Kidney (tissue), 14 donors: Measurements from ENCODE around the gene GPR89A. TPM values are rescaled to one million over a fixed set of nuclear protein-coding genes. Genes with fewer than 3 reads are reported as not detected.

Experiments
- DNase-seq, 5 donors: peaks; one replicate each; pipeline ENCODE4 v3.0.0-alpha.2; 2013 to 2020
- FAIRE-seq: peaks from 2 replicates; lab custom pipeline; 2012; peaks lifted over from hg19 to GRCh38; lab: Jason Lieb, UNC
- H3K27ac ChIP-seq, 2 donors: one replicate each; pipeline ENCODE4 v1.7.0; 2013; ENCODE audit warnings: low read depth in 2 of 2, low read length in 2 of 2, inconsistent platforms in 1 of 2
- H3K27me3 ChIP-seq: one replicate; pipeline ENCODE4 v1.7.1; 2013; ENCODE audit warnings: low read length, inconsistent platforms; ENCODE audit not compliant: control insufficient read depth, insufficient read depth
- H3K36me3 ChIP-seq, 3 donors: one replicate each; pipeline versions ENCODE4 v1.7.0 to v1.7.1; 2013; ENCODE audit warnings: low read length in 3 of 3, control low read depth in 1 of 3, inconsistent platforms in 1 of 3; ENCODE audit not compliant: insufficient read depth in 3 of 3, control insufficient read depth in 2 of 3
- H3K4me1 ChIP-seq, 3 donors: one replicate each; pipeline versions ENCODE4 v1.7.0 to v1.7.1; 2013; ENCODE audit warnings: low read length in 3 of 3, inconsistent platforms in 1 of 3, low read depth in 1 of 3; ENCODE audit not compliant: control insufficient read depth in 2 of 3, insufficient read depth in 2 of 3
- H3K4me3 ChIP-seq, 3 donors: one replicate each; pipeline versions ENCODE4 v1.7.0 to v1.8.1; 2013; ENCODE audit warnings: low read length in 3 of 3, control low read depth in 1 of 3, inconsistent platforms in 1 of 3
- H3K9ac ChIP-seq, 3 donors: one replicate each; pipeline versions ENCODE4 v1.7.0 to v1.7.1; 2013; ENCODE audit warnings: low read length in 3 of 3, control low read depth in 1 of 3, inconsistent platforms in 1 of 3
- H3K9me3 ChIP-seq, 3 donors: one replicate each; pipeline versions ENCODE4 v1.7.0 to v1.7.1; 2013; ENCODE audit warnings: low read length in 3 of 3, control low read depth in 1 of 3, inconsistent platforms in 1 of 3; ENCODE audit not compliant: control insufficient read depth in 2 of 3, insufficient read depth in 1 of 3
- intact Hi-C: fragments of 100-400 bp; cut with DNase I; formaldehyde crosslinking; loops from one replicate; pipeline ENCODE4 v1.11.1; 2022
- polyA plus RNA-seq: library from polyadenylated mRNA; stranded (reverse); fragments of 350-450 nt; fragmentation: Illumina TruSeq; extraction: RNeasy Lipid Tissue Mini Kit (QIAGEN cat#74804); gene quantifications from one replicate; pipeline ENCODE4 v1.2.3, GENCODE V29; 2014; ENCODE audit warnings: low read depth, low replicate concordance; ENCODE audit not compliant: insufficient read depth
- total RNA-seq: library from RNA; stranded (reverse); fragmentation: NEBNext Ultra II Directional; extraction: Animal tissue kit (Norgen Biotek cat#: 25700); gene quantifications from one replicate; pipeline ENCODE4 v1.2.1, GENCODE V29; 2021
- TF ChIP-seq, protein P1 (sequence below): IDR thresholded peaks from 3 replicates; pipeline ENCODE4 v1.5.1; 2012; ENCODE audit warnings: mild to moderate bottlenecking, moderate library complexity, borderline replicate concordance; ENCODE audit not compliant: insufficient read depth; ENCODE audit errors: extremely low read depth
- donor health status: control.
- donor health status: control.
- donor health status: control.
- donor health status: control.
- donor health status: control.
- donor health status: DM: yes; HTN: yes; CAD: no.
- donor health status: Normal renal cell carcinoma (clear cell type).

The GPR89A gene
- total and polyA plus RNA-seq, 2 donors from 2014 or later, result 18.2 to 21.0 TPM

DNA sequence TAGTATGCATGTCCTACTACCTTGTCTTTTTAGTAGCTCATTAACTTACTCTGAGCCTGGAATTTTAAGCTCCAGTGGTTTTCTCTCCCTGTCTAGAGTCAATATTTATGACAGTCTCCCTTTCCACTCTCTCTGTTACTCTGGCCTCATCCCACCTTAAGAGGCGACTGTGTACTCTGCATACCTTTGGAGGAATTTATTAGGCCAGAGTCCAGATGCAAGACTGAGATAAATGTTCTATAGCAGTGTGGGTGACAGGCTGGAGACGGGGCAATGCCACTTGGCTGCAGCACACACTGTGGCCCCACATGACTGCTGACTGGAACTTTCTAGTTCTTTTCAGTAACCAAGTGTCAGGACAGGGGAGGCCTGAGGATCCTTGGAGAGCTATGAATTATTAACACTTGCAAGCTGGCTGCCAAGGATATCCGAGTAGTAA lies 103.4 kb downstream of the GPR89A start:
- no peak for FAIRE-seq
- Histone ChIP-seq H3K36me3 (no peaks in the 10 kb centered on the region), H3K9me3 (no peaks in the 10 kb centered on the region), H3K4me3 (no peak overlapping the region), H3K4me1 (peaks cover 4 to 40% (median 35%) of the 10 kb centered on the region in 3 donors), H3K9ac (no peak overlapping the region), H3K27ac (peak overlapping the region; percentile 87 to 88), H3K27me3 (no peaks in the 10 kb centered on the region)
- TF ChIP-seq, protein P1, sequence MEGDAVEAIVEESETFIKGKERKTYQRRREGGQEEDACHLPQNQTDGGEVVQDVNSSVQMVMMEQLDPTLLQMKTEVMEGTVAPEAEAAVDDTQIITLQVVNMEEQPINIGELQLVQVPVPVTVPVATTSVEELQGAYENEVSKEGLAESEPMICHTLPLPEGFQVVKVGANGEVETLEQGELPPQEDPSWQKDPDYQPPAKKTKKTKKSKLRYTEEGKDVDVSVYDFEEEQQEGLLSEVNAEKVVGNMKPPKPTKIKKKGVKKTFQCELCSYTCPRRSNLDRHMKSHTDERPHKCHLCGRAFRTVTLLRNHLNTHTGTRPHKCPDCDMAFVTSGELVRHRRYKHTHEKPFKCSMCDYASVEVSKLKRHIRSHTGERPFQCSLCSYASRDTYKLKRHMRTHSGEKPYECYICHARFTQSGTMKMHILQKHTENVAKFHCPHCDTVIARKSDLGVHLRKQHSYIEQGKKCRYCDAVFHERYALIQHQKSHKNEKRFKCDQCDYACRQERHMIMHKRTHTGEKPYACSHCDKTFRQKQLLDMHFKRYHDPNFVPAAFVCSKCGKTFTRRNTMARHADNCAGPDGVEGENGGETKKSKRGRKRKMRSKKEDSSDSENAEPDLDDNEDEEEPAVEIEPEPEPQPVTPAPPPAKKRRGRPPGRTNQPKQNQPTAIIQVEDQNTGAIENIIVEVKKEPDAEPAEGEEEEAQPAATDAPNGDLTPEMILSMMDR, result no peak
- intact Hi-C loops, result no loop called here
- peak; percentile 69 to 94 (median 84) for DNase-seq

DNA sequence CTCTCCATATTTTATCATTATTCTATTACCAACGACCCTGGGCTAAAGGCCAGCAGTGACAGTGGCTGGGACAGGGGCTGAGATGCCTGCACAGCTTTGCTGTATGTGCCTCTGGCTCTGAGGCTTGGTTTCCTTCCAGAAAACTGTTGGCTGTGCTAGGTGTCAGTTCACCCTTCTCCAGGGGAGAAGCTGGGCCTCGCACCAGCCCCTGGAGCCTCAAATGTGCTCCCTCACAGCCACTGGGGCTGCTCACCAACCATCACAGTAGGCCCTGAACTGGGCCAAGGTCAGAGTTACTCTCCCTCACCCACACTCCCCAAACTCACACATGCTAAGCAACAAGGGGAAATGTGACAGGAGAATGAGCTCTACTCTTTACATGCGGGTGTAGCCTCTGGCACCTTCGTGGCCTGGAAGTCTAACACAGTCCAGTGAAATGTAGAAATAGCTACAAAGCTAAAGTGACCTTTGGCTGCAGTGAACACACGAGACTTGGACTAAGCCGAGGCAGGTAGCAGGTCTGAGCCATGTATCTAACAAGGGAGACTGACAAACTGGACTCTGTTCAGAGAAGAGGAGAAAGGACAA lies 106.8 kb downstream of the GPR89A start:
- H3K9ac ChIP-seq, result peak overlapping the region in 2 of 3 donors; percentile 35 to 56
- peak overlapping the region; percentile 89 to 93 for H3K27ac ChIP-seq
- H3K4me3 ChIP-seq, result no peak overlapping the region
- intact Hi-C loops, result no loop called here
- DNase-seq (peak in 3 of 5 donors; percentile 21 to 43 (median 23)), FAIRE-seq (no peak)
- H3K4me1 ChIP-seq, result peaks cover 4 to 30% (median 23%) of the 10 kb centered on the region in 3 donors
- no peaks in the 10 kb centered on the region for H3K9me3 ChIP-seq
- TF ChIP-seq, protein P1, result no peak
- H3K27me3 ChIP-seq, result no peaks in the 10 kb centered on the region
- no peaks in the 10 kb centered on the region for H3K36me3 ChIP-seq

DNA sequence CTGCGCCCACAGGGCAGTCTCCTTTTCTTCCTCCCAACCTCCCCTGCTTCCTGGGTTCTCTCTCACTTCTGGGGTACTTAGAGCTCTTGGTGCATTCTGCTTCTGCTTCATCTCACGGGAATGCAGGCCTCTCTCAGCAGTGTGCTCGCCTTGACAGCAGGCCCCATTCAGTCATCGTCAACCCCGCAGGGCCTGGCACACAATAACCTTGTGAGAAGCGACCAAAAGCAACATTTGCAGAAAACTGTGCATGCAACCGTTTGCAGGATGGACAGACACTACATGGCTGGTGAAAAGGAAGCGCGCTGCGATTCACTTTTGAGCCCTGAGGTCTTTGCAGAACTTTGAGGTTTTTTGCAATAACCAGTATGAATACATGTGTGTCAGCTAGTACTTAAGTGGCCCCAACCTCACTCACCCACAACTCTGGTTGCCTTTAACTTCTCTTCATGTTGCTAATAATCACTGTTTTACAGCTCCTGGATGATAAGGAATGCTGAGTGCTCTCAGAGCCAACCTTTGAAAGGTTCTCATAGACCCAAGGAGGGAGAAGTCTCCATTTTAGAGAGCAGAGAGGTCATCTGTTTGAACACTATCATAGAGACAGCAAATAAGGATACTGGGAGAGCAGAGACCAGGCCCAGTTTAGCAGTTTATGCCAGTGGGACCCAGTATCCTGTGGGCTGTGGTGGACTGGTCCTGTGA lies 109.0 kb downstream of the GPR89A start:
- no peaks in the 10 kb centered on the region for H3K9me3 ChIP-seq
- intact Hi-C loops, result no loop called here
- H3K4me1 ChIP-seq, result peaks cover 0 to 26% (median 23%) of the 10 kb centered on the region in 3 donors
- H3K9ac ChIP-seq, result no peak overlapping the region
- no peak overlapping the region for H3K27ac ChIP-seq
- no peak overlapping the region for H3K4me3 ChIP-seq
- H3K27me3 ChIP-seq, result no peaks in the 10 kb centered on the region
- TF ChIP-seq, protein P1, result no peak
- FAIRE-seq (no peak), DNase-seq (no peak)
- H3K36me3 ChIP-seq, result no peaks in the 10 kb centered on the region
